Activated CD8-positive, alpha-beta memory T cell treated with anti-CD3 and anti-CD28 coated beads, Interleukin-2, amount 50 U/mL, for 24 hours (primary cell): ENCODE data around the gene CLP1.
A peak's percentile ranks its signal among the peaks of the same experiment; 100 is the strongest.
"Not testable (repeated sequence)": the region's sequence is repeated elsewhere in the genome, so short reads cannot be mapped to it uniquely, and the experiment has no call there.

Source experiments
- DNase-seq: peaks from one replicate; pipeline ENCODE4 v3.0.0-alpha.2; 2020; ENCODE audit errors: extremely low read depth

Gene CLP1

DNA sequence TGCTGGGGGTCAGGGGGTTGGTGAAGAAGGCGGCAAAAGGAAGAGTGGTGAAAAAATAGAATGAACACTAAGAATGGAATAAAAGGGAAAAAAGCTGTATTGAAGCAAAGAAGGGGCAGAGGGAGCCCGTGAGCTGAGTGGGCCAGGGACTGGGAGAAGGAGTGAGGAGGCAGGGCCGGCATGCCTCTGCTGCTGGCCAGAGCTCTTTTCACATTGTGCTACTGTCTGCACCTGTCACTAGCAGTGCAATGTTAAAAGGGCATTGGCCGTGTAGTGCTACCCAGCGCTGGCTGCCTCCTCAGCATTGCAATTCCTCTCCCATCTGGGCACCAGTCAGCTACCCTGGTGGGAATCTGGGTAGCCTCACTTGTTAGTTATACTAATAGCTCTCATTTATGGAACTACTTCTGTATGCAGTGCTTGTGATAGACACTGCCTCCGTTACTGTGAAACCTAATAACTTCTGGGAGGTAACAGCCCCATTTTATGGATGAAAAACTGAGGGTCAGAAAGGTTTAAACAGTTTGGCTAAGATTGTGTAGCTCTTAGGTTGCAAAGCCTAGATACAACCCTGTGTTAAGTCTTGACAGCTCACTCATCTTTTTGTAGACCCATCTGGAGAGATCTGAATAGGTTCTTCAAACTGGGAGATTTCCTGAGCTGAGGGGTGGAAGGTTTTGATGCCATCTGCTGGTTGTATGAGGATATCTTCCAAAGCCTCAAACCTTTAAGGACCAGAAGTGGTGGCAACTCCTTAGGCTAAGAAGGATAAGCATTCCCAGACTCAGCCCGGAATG lies 16.4 kb upstream of the CLP1 start:
- no peak for DNase-seq

GRCh38 chr11:57643802-57644201 lies 13.8 kb upstream of the CLP1 start:
- DNase-seq = no peak

- peak; percentile 59 for DNase-seq
These were observed 12.5 kb upstream of the CLP1 start for GRCh38 chr11:57644748-57645688.

DNA sequence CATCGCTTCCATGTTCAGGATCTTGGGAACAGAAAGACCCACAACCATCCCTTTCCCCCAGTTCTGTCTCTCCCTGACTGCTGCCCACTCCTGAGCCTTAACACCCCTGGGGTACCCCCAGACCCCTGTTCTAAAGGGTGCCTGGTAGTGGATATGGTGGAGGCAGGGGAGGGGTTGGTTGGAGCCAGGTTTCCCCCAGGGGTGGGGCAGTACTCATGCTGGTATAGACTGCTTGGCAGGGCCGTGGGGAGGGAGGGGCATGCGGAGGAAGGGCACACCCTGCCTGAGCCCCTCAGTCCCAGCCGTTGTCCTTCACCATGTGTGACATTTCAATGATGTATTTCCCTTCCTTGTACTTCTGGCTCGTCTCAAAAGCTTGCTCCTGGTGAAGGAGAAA lies 11.9 kb upstream of the CLP1 start:
- no peak for DNase-seq

DNA sequence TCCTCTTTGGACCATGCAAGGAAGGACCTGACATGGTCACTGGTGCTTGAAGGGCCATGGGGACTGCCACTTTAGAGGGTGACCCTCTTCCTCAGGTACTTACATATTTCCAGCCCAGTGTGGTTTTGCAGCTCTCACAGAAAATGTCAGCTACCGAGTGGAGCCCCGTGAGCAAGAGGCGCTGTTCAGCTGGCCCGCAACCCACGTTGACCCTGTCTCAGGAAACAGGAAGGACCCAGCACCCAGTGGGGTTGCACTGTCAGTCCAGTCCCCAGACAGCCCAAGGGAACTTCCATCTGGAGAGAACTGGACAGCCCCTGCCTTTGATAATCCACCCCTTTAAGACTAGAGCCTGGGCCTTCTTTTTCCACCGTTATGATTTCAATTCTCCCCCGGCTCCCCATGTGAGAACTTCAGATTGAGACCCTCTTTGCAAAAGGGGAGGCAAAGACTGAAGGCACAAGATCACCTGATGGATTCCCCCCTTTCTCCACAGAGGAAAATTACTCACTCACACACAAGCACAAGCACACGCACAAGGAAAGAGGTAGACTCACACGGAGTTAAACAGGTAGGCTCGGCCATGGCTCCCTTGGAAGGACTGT lies 11.3 kb upstream of the CLP1 start:
- no peak for DNase-seq

DNA sequence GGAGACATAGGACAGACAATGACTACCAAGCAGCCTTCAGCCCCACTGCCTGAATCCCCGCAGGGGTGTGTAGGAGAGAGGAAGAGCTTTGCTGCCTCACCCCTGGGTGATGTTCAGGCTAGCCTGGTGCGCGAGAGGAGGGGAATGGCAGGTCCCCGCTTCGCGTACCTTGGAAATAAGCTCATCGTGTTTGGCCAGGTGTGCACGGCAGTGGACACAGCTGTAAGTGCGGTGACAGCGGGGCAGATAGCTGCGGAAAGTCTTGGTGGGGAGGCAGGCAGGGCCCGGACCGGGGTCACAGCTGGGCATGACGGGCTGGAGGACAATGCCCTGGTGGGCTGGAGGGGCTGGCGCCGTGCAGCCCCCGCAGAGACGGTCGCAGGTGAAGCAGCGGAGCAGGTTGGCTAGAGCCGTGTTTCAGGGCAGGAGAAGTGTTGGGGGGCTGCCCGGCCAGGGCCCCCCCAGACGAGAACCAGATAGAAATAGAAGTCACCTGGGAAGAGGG lies 10.7 kb upstream of the CLP1 start:
- no peak for DNase-seq

GRCh38 chr11:57647372-57647771 lies 10.2 kb upstream of the CLP1 start:
- no peak for DNase-seq

DNA sequence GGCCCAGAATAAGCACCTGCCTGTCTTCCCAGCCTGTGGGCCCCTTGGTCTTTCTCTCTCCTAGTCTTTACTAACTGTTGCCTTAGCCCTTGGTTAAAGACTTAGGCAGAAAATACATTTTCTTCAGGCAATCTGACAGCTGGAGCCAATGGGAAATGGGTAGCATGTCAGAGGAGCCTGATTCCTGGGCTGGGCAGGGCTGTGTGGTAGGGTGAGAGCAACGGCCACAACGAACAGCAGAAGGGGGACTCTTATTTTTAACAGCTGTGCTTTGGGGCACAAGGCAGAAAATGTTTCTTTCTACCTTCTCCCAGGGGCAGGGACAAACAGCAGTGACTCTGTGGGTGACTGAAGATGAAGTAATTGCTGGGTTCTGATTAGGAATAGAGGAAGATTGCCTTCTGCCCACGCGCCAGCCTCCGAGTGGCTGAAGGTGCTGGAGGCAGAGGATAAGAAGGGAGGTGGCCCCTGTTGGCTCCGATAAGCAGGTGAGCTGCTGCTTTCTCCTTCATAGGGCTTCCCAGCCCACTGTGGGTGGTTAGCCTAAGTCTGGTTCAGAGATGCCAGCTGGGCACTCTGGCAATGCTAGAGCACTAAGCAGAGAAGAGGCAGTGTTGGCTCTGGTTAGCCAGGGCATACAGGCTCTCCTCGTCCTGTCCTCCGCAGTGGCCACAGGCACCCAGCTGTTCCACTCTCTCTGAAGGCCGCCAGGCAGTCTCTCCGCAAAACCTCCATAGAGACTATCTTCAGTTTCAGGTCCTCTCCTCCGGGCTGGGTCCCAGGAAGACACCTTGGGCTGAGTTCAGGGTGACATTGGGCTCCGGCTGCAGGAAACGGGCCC lies 9.4 kb upstream of the CLP1 start:
- DNase-seq = no peak

DNA sequence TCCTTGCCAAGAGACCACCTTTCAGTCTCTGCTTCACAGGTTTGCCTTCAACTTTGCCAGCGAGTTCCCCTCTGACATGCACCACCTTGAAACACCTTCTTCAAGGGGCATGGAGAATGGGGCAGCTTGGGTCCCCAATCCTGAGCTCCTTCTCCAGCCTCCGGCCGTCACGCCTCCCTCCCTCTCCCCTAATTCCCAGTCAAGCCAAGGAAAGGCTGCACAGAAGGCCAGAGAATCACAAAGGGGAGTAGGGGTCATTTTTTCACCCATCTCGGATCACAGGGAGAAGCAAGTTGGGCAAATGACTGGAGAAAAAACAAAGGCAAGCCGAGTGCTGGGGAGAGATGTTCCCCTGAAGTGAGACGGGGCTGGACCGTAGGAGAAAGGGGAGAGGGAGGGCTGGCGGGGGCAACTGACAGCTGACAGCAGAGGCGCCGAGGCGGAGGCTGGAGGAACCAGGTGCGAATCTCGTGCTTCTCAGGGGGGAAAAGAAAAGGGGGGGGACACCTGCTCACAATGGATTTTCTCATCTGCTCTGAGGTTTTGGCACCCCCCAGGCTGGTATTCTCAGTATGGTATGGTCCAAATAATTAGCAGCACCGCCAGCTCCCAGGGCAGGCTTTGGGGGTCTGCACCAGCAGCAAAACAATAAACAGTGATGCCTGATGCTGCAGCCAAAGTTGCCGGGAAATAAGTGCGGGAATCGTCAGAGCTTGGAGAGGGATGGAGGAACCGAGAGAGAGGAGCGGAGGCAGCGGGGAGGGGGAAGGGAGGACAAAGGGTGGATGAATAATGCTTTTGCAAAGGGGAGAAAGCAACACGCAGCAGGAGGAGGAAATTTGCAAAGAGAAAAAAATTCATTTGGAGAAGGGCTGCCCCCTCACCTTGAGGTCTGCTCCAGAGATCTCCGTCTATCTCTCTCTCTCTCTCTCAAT lies 8.5 kb upstream of the CLP1 start:
- DNase-seq = no peak

DNA sequence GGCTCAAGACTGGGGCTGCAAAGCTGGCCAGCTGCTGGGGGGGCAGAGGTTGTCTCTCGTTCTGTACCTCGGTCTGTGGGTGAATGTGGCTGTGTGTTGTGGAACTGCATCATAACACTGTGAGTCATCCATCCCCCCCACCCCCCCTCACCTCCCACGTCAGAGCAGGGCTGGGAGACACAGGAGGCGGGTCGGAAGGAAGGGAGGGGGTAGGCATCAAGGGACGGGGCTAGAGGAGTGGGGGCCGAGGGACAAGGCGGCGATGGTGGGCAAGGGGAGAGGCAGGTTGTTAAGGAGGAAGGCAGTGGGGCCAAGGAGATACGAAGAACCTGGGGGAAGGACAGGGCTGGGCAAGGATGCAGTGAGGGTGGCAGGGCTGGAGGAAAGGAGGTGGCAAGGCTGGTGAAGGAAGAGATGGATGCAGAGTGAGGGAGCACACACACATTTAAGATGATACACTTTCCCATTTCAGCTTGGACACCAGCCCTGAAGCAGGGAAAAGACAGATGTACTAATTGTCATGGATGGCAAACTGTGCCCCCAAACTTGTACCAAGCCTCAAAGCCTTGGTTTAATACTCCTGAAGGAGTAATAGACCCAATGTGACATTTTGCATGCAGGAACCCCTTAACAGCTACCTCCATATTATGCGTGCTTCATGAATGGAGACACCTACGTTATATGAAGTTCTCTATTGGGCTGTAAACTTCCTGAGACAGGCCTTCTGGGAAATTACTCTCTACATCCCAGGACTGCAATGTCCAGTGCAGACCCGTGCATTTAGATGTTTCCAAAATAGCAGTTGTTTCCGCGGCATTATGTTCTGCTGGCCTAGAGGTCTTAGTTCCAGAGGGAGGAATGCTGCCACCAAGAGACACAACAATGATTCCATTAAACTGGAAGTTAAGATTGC lies 7.5 kb upstream of the CLP1 start, which contains the start of gene YPEL4:
TSS of gene YPEL4 (minus strand) at position 87 of the 913 bp plus-strand sequence. CDS start 2,805 bp downstream, outside the sequence.
- DNase-seq = no peak

DNA sequence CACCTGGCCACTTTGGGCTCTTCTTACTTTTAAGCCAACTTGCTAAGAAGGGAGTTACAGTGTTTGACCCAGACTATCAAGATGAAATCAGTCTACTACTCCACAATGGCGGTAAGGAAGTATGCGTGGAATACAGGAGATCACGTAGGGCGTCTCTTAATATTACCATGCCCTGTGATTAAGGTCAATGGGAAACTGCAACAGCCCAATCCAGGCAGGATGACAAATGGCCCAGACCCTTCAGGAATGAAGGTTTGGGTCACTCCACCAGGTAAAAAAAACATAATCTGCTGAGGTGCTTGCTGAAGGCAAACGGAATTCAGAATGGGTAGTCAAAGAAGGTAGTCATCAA lies 6.8 kb upstream of the CLP1 start:
- DNase-seq = no peak

GRCh38 chr11:57651408-57651807 lies 6.2 kb upstream of the CLP1 start:
- DNase-seq = no peak

DNA sequence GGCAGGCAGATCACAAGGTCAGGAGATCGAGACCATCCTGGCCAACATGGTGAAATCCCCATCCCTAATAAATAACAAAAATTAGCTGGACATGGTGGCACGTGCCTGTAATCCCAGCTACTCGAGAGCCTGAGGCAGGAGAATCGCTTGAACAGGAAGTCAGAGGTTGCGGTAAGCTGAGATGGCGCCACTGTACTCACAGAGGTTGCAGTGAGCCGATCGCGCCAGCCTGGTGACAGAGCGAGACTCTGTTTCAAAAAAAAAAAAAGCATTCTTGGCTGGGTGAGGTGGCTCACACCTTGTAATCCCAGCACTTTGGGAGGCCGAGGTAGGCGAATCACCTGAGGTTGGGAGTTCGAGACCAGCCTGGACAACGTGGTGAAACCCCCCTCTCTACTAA lies 5.3 kb upstream of the CLP1 start:
- not testable (repeated sequence) for DNase-seq

DNA sequence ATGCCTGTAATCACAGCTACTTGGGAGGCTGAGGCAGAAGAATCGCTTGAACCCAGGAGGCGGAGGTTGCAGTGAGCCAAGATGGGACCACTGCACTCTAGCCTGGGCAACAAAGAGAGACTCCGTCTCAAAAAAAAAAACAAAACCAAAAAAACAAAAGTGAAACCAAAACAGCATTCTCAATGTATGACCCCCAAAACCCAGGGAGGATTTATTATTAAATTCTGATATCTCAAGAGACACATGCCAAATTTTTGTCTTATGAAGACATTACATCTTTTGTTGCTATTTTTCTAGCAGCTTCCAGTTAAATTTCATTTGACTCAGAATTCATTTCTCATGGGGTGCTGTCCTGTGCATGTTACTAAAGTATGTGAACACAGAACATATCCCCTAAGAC lies 4.9 kb upstream of the CLP1 start:
- DNase-seq = no peak

DNA sequence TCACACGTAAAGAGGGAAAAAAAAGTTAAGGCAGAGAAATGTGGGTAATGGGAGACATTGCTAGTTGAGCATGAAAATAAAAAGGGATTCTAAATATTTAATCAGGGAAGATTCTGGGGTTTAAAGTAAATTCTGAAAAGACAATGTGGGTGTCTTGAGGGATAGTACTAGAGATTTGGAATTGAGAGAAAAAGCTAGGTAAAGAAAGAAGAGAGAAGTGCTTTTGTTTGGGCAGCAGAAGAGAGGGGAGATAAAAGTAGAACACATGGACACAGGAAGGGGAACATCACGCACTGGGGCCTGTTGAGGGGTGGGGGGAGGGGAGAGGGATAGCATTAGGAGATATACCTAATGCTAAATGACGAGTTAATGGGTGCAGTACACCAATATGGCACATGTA lies 4.4 kb upstream of the CLP1 start:
- DNase-seq = no peak

DNA sequence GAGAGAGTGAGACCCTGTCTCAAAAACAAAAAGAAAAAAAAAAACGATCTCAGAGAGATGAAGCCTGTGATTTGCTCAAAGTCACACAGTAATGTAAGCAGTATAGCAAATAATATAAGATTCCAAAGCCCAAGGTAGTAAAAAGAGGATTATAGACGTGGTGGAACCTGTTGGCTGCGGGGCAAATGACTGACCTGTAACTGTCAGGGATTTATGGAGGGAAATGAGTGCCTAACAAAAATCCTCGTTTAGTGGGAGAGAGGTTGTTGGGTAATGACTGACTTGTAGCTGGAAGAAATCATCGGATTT lies 723 bp upstream of the CLP1 start:
- DNase-seq = no peak

- DNase-seq = no peak
These were observed 430 bp downstream of the CLP1 start for GRCh38 chr11:57658023-57658361.

- no peak for DNase-seq
These were observed 2.1 kb downstream of the CLP1 start for GRCh38 chr11:57659669-57660068.

- DNase-seq = no peak
These were observed 5.3 kb downstream of the CLP1 start for GRCh38 chr11:57662893-57663292.

GRCh38 chr11:57663975-57664374 lies 6.4 kb downstream of the CLP1 start:
- DNase-seq = no peak
